GM12878 (cell line): ENCODE results near the gene ANAPC4. TPM values are rescaled to one million over a fixed set of nuclear protein-coding genes. Genes with fewer than 3 reads are reported as not detected.

Experiments used
- ATAC-seq: fragments of 200-7000 bp; cut with Tn5 transposase; 3 replicates; pipeline ENCODE4 v1.9.1; 2020; ENCODE audit warnings: mild to moderate bottlenecking, moderate library complexity
- BruUV-seq: library from RNA; stranded (reverse); fragments of 400-500 nt; replicated peaks from 2 replicates; lab custom pipeline; 2021; lab: Mats Ljungman, UMichigan
- CTCF ChIA-PET: fragments of 300-600 bp; sonication (Branson Sonifier 250); formaldehyde crosslinking; extraction: SDS; loops from one replicate; lab custom pipeline; 2021; ENCODE audit warnings: inconsistent platforms; lab: Yijun Ruan, JAX
- POLR2A ChIA-PET: fragments of 350-600 bp; formaldehyde crosslinking; extraction: SDS; loops from one replicate; lab custom pipeline; 2021; ENCODE audit warnings: inconsistent platforms; lab: Charles Lee
- RAD21 ChIA-PET: fragments of 300-600 bp; sonication (Branson Sonifier 250); formaldehyde crosslinking; loops from one replicate; lab custom pipeline; 2023; ENCODE audit warnings: antibody characterized with exemption; ENCODE audit not compliant: unreplicated experiment; lab: Charles Lee
- SMC1A ChIA-PET: fragments of 300-600 bp; sonication (Branson Sonifier 250); formaldehyde crosslinking; loops from one replicate; lab custom pipeline; 2023; ENCODE audit not compliant: unreplicated experiment, uncharacterized antibody; lab: Charles Lee
- DNase-seq: peaks from one replicate; pipeline ENCODE4 v3.0.0-alpha.2; 2011; ENCODE audit warnings: low read depth, low spot score
- FAIRE-seq: peaks from 3 replicates; lab custom pipeline; 2011; peaks lifted over from hg19 to GRCh38; lab: Jason Lieb, UNC
- H2AFZ ChIP-seq: 2 replicates; pipeline ENCODE4 v1.6.0; 2011; ENCODE audit warnings: low read depth, low read length, control low read depth; ENCODE audit not compliant: control insufficient read depth
- H3K27ac ChIP-seq: 2 replicates; pipeline ENCODE4 v1.5.1; 2011; ENCODE audit warnings: control low read depth; ENCODE audit not compliant: control insufficient read depth, insufficient read depth
- H3K27me3 ChIP-seq, 2 experiments: replicated peaks in 1 of 2; 2 replicates each; pipeline versions ENCODE4 v1.6.0 to v1.6.1; 2011; ENCODE audit warnings: low read length in 1 of 2; ENCODE audit not compliant: control insufficient read depth in 2 of 2, insufficient read depth in 2 of 2
- H3K36me3 ChIP-seq, 2 experiments: 2 replicates each; pipeline ENCODE4 v1.5.1; 2011; ENCODE audit warnings: low read length in 1 of 2; ENCODE audit not compliant: control insufficient read depth in 2 of 2, insufficient read depth in 2 of 2
- H3K4me1 ChIP-seq: 2 replicates; pipeline ENCODE4 v1.6.1; 2011; ENCODE audit warnings: mild to moderate bottlenecking, low read length, moderate library complexity, mixed read lengths; ENCODE audit not compliant: control insufficient read depth, insufficient read depth
- H3K4me2 ChIP-seq: 2 replicates; pipeline ENCODE4 v1.6.0; 2011; ENCODE audit warnings: control low read depth; ENCODE audit not compliant: control insufficient read depth, insufficient read depth
- H3K4me3 ChIP-seq: fragments of 200-600 bp; sonication (generic); 2 replicates; pipeline ENCODE4 v1.5.1; 2016
- H3K79me2 ChIP-seq: 2 replicates; pipeline ENCODE4 v1.6.0; 2011; ENCODE audit warnings: low read length; ENCODE audit not compliant: control insufficient read depth, insufficient read depth
- H3K9ac ChIP-seq: 2 replicates; pipeline ENCODE4 v1.8.0; 2011; ENCODE audit warnings: low read length, control low read depth, mixed read lengths; ENCODE audit not compliant: control insufficient read depth, insufficient read depth
- H3K9me3 ChIP-seq: replicated peaks from 3 replicates; pipeline ENCODE4 v1.5.1; 2011; ENCODE audit warnings: mild to moderate bottlenecking, low read length; ENCODE audit not compliant: control insufficient read depth, insufficient read depth
- H4K20me1 ChIP-seq: 2 replicates; pipeline ENCODE4 v1.6.0; 2011; ENCODE audit not compliant: control insufficient read depth, insufficient read depth
- BCL3 ChIP-seq: IDR thresholded peaks from 2 replicates; pipeline ENCODE4 v1.6.1; 2011; ENCODE audit warnings: borderline replicate concordance, low read depth, mild to moderate bottlenecking, moderate library complexity, low read length; ENCODE audit not compliant: insufficient read depth, poor library complexity, severe bottlenecking
- CREM ChIP-seq: IDR thresholded peaks from 2 replicates; pipeline ENCODE4 v1.6.1; 2014; ENCODE audit warnings: antibody characterized with exemption, low read depth
- CTCF ChIP-seq, 3 experiments: IDR thresholded peaks in 2 of 3; conservative IDR thresholded peaks in 1 of 3; 2 replicates each; pipeline ENCODE4 v1.5.1; 2011; ENCODE audit warnings: low read depth in 3 of 3, low read length in 3 of 3, mild to moderate bottlenecking in 3 of 3, control low read depth in 2 of 3, moderate library complexity in 2 of 3, inconsistent platforms in 1 of 3, mixed read lengths in 1 of 3; ENCODE audit not compliant: control insufficient read depth in 2 of 3, insufficient read depth in 1 of 3; ENCODE audit errors: extremely low read depth in 1 of 3
- KAT2A ChIP-seq: conservative IDR thresholded peaks from 2 replicates; pipeline ENCODE4 v1.6.1; 2011; ENCODE audit warnings: low read depth, low read length; ENCODE audit not compliant: control insufficient read depth
- MTA2 ChIP-seq: fragments of 450-650 bp; IDR thresholded peaks from 2 replicates; pipeline ENCODE4 v1.6.1; 2016; ENCODE audit warnings: low read depth, mild to moderate bottlenecking, moderate library complexity
- NKRF ChIP-seq: fragments of 450-650 bp; conservative IDR thresholded peaks from 2 replicates; pipeline ENCODE4 v1.6.1; 2017; ENCODE audit warnings: mild to moderate bottlenecking, moderate library complexity
- PAX8 ChIP-seq: fragments of 450-650 bp; IDR thresholded peaks from 2 replicates; pipeline ENCODE4 v1.6.1; 2017; ENCODE audit warnings: mild to moderate bottlenecking, moderate library complexity
- PBX3 ChIP-seq: IDR thresholded peaks from 2 replicates; pipeline ENCODE4 v1.6.1; 2011; ENCODE audit warnings: mild to moderate bottlenecking, low read depth, low read length, moderate library complexity; ENCODE audit not compliant: insufficient replicate concordance
- POLR2AphosphoS2 ChIP-seq: IDR thresholded peaks from 2 replicates; pipeline ENCODE4 v1.6.1; 2011; ENCODE audit warnings: low read depth, mild to moderate bottlenecking, low read length, improper control_type of control experiment, moderate library complexity
- RELA ChIP-seq: fragments of 450-650 bp; IDR thresholded peaks from 2 replicates; pipeline ENCODE4 v1.8.0; 2014; ENCODE audit warnings: borderline replicate concordance; ENCODE audit not compliant: partially characterized antibody
- SIX5 ChIP-seq: IDR thresholded peaks from 2 replicates; pipeline ENCODE4 v1.6.1; 2011; ENCODE audit warnings: mild to moderate bottlenecking, low read depth, low read length, moderate library complexity; ENCODE audit not compliant: severe bottlenecking
- SMAD5 ChIP-seq: IDR thresholded peaks from 2 replicates; pipeline ENCODE4 v1.6.1; 2016; ENCODE audit warnings: antibody characterized with exemption, low read depth
- SUZ12 ChIP-seq: fragments of 200-600 bp; sonication (generic); IDR thresholded peaks from one replicate; pipeline ENCODE4 v1.6.1; 2018; ENCODE audit warnings: antibody characterized with exemption, mild to moderate bottlenecking; ENCODE audit not compliant: unreplicated experiment
- ZBTB33 ChIP-seq: fragments of 450-650 bp; IDR thresholded peaks from 2 replicates; pipeline ENCODE4 v1.6.1; 2017; ENCODE audit warnings: mild to moderate bottlenecking
- WGBS: methylation state at CpG from one replicate; pipeline ENCODE4 v1.1.6; 2016; ENCODE audit warnings: low lambda C conversion rate; ENCODE audit not compliant: insufficient replicate concordance, insufficient coverage; ENCODE audit errors: missing lambda C conversion rate; 5-methylcytosine and 5-hydroxymethylcytosine counted together
- in situ Hi-C: fragments of 300-500 bp; cut with MboI; formaldehyde crosslinking; loops from 9 replicates; pipeline ENCODE4 v1.14.3; 2018; ENCODE audit warnings: mixed read lengths
- intact Hi-C: fragments of 100-400 bp; cut with micrococcal nuclease; formaldehyde crosslinking; loops from one replicate; pipeline ENCODE4 v1.14.2; 2022; ENCODE audit not compliant: unreplicated experiment
- polyA plus RNA-seq, 11 experiments: library from polyadenylated mRNA; depleted of rRNA in 4 of 11; unstranded in 6 of 11; stranded (reverse) in 5 of 11; fragments of >200 nt; fragmentation: Nextera tagmentation in 4 of 11; fragmentation: Illumina TruSeq in 1 of 11; extraction: Ambion mirVana in 4 of 11; extraction: Trizol in 1 of 11; gene quantifications; 1 replicate in 1 of 11; 2 replicates in 10 of 11; pipeline versions ENCODE4 v1.2.1 to v1.2.3, GENCODE V29; 2011 to 2016; ENCODE audit warnings: inconsistent platforms in 2 of 11, missing spikeins in 2 of 11, low read depth in 1 of 11
- total RNA-seq, 4 experiments: library from RNA; depleted of rRNA in 3 of 4; stranded (reverse); fragments of >200 nt in 3 of 4; fragmentation: Illumina TruSeq in 1 of 4; extraction: Trizol in 1 of 4; gene quantifications; 2 replicates each; pipeline versions ENCODE4 v1.2.1 to v1.2.3, GENCODE V29; 2013 to 2021

ANAPC4 gene
- total and polyA plus RNA-seq, 10 of the 15 experiments (the other 5 are each of a cell fraction or from before 2014, with no cell fraction given), result 16.3 to 50.2 (median 29.9) TPM

GRCh38 chr4:25379591-25379990 lies 2.5 kb downstream of the ANAPC4 start (continued):
- TF ChIP-seq KAT2A (no peak), SIX5 (no peak), PBX3 (no peak), BCL3 (no peak), PAX8 (no peak), CTCF (IDR thresholded peaks at IDR 0.05 in 2 of 3, conservative IDR thresholded peaks at IDR 0.05 in 1 of 3; ENCODE audit: control insufficient read depth in 2 of 3, extremely low read depth in 1 of 3, insufficient read depth in 1 of 3, low read depth in 3 of 3, low read length in 3 of 3) (no peak)

- intact Hi-C loops (no loop called here), in situ Hi-C loops (loop anchor here (25.0 kb wide), 1 partner anchor 821 kb away; no protein-coding TSS in a partner anchor)
- ChIA-PET POLR2A (no interaction called here), SMC1A (interaction anchor here (0.8 kb wide), 1 partner anchor 388 kb away, joined by 3 read pairs; no protein-coding TSS in a partner anchor), RAD21 (no interaction called here), CTCF (interaction anchor here (0.6 to 1.7 kb wide), 3 partner anchors 17 to 205 kb away, joined by 3 to 5 read pairs (median 3); no protein-coding TSS in a partner anchor)
- Histone ChIP-seq H3K9ac (no peak overlapping the region), H3K27ac (no peak overlapping the region), H3K9me3 (no peaks in the 10 kb centered on the region), H3K79me2 (peaks cover 11% of the 10 kb centered on the region), H3K4me1 (no peaks in the 10 kb centered on the region), H3K4me2 (no peak overlapping the region), H3K36me3 (peaks cover 2 to 22% of the 10 kb centered on the region in 2 experiments), H2AFZ (no peak overlapping the region), H4K20me1 (no peaks in the 10 kb centered on the region), H3K4me3 (no peak overlapping the region), H3K27me3 (no peaks in the 10 kb centered on the region)
- FAIRE-seq (no peak), DNase-seq (no peak), ATAC-seq (no peak)
- BruUV-seq, result no TSS peak
- WGBS, result 68% methylated on average over 2 of the region's 2 CpGs
- TF ChIP-seq NKRF (no peak), SMAD5 (no peak), POLR2AphosphoS2 (no peak), RELA (no peak), MTA2 (no peak), CREM (no peak), ZBTB33 (no peak), SUZ12 (no peak)
Observed at GRCh38 chr4:25383647-25384046, 6.6 kb downstream of the ANAPC4 start.
